AG20443 (cell line): ENCODE measurements around the gene KLHL29.
A peak's percentile ranks its signal among the peaks of the same experiment; 100 is the strongest.

Source experiments
- DNase-seq: peaks from one replicate; pipeline ENCODE4 v3.0.0; 2012; ENCODE audit warnings: low spot score, mixed read lengths

KLHL29 gene

DNA sequence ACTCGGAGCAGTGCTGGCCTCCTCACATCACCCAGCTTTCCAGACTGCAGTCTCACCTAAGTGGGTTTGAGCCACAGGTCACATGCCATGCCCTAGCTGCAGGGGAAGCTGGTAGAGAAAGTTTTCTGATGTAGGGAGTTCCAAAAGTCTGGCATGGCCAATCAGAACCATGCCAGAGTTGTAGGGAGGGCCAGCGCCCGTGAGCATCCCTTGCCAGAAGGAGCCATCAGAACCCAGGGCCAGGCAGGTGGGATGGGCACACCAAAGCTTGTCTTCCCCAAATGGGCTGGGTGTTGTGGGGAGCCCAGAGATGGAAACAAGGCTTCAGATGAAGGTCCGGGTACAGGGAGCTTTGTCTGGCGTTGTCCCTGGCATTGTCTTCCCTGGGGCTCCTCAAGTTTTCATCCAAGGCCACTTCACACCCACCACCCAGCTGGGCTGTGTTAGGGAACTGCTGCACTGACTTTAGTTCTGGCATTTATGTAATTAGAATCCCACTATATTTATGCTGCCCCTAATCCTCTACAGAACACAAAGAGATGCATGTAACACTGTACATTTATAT is 247.9 kb downstream of the KLHL29 start:
- no peak for DNase-seq

DNA sequence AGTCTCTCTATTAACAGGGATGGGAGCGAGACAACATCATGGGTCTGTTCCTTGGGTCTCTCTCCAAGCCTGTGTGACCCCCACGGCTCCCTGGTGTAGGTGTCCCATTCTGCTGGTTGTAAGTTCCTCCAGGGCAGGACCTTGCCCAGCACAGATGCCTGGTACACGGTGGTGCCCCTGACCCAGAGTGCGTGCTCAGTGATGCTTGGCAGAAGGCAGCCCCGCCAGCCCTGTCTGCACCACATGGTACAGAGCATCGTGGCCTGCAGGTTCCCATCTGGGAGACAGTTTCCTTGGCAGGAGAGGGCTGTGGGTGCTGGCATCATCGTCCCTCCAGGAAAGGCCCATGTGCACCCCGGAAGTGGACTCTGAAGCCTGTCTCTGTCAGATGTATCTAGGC is 249.0 kb downstream of the KLHL29 start:
- DNase-seq, result no peak

DNA sequence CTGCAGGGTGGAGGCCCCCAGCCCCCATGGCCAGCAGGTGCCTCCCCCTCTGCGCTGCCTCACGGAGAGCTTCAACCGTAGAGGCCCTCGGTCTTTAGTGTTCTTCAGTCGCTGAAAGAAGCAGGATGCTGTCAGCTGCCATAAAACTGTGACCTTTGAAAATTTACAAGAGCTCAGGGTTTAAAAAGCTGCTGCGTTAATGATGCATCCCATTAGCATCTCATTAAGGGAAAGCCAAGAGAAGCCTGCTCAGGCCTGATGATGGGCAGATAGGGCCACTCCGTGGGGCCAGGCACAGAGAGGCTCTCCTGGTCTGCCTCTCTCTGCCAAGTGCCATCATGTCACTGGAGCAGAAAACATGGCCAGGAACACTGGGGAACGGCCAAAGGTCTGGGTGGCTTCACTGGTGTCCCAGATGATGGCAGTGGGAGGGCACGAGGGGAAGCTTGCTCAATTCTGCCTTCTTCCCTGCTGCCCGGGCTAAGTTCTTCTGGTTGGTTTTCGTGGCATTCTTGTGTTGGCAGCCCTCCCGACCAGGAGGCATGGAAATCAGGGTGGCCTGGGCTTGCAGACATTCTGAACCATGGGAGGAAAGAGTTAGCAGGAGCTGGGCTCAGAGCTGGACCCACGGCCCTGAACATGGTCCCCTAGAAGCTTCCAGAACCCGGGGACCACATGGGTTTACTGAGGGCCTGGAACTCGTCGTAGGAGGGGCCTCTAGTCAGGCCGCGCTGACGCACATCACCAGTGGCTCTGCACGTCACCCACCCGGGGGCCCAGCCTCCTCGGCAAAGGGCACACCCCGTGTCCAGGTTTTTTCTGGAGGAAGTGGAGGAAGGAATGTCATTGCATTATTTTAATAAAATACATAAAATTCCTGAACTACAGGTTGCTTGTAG is 250.7 kb downstream of the KLHL29 start:
- no peak for DNase-seq

DNA sequence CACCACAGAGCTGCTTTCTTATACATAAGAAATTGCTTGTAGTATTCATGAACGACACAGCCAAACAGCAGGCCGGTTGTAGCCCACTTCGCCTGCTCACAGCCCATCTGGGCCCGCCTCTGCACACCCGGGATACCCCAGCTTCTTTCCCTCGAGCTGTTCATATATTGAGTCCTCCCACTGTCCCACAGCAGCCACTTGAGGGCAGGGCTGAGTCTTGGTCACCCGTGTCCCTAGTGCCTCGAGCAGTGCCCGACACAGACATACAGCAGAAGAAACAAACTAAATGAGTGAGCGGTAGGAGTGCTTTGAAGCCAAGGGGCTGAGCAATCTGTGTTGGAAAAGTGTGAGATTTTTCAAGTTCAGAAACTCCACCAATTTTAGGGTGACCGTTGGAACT is 251.4 kb downstream of the KLHL29 start:
- DNase-seq, result peak; percentile 33

DNA sequence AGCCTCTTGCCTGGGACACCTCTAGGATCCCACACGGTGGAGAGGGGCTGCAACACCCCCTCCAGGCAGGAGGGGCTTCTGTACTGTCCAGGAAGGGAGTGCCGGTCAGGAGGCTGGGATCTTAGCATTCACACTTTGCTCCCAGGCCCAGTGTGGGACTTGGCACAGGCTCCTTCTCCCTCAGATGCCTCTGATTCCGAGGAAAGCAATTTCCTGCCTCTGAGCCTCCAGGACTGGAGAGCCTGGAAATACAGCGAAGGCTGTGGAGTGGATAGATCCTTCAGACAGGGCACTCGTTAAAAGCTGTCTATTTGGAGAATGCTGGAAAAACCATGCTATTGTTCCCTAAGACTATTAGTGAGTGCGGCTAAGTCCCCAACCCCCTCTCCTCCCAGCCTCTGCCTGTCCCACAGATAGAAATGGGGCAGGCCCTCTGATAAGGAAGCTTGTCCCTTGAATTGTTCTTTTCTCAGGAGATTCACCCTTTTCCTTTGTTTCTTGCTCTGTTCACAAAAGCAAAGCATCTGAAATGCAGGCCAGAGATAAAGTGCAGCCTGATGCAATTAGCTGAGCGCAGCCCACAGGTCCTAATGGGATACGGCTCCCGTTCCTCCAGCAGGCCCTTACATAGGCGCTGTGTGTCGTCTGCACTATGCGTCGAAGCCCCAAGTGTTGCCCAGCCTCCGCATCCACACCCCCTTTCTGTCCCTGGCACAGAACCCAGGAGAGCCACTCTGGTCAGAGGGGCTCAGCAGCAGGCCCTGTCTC is 252.2 kb downstream of the KLHL29 start:
- DNase-seq, result peak; percentile 84

DNA sequence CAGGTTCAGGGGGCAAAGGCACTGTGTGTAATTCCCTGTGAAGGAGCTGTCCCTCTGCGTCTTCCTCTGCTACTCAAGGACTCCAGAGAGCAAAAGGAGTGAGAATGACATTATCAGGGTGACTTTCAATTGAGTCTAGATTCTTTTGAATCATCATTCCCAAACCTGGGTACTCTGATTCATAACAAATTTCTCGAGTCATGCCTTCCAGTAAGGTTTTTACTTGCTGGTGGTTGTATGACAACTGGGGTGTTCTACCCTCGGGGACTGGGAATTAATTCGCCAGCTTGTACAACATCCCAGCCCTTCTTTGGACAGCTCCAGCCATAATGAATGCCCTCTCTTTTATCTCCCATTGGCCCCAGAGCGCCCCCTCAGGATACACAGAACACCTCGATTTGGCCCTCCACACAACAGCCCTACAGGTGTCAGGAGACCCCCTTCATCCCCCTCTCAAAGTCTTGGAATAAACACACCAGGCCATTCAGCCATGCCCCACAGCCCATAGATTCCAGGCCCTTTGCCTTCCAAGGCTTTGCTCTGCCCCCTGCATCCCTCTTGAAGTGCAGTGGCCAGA is 254.5 kb downstream of the KLHL29 start:
- DNase-seq, result no peak

DNA sequence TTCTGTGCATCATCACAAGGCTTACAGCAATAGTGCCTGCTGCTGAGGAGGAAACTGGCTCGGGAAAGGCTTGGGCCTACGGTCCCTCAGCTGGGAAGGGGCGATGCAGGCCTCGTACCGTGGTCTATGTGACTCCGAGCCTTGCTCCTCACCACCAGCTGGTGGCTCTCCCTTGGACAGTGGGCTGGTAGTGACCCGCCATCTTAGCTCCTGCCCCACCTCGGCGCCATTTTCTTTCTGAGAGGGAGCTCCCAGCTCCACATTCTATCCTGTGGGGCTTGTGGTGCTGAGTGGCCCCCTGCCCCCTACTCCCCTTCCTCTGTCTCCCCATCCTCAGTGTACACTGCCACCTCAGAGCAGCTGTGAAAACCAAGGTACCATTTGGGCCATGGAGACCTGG is 255.7 kb downstream of the KLHL29 start:
- no peak for DNase-seq

DNA sequence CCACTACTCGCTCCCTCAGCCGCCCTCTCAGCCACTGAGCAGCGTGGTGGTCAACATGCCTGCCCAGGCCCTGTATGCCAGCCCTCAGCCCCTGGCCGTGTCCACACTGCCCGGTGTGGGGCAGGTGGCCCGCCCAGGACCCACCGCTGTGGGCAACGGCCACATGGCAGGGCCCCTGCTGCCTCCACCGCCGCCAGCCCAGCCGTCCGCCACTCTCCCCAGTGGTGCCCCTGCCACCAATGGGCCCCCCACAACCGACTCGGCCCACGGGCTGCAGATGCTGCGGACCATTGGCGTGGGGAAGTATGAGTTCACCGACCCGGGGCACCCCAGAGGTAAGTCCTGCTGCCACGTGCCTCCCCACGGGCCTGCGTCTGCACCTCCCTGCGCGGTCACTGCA is 257.5 kb downstream of the KLHL29 start:
- DNase-seq, result no peak

DNA sequence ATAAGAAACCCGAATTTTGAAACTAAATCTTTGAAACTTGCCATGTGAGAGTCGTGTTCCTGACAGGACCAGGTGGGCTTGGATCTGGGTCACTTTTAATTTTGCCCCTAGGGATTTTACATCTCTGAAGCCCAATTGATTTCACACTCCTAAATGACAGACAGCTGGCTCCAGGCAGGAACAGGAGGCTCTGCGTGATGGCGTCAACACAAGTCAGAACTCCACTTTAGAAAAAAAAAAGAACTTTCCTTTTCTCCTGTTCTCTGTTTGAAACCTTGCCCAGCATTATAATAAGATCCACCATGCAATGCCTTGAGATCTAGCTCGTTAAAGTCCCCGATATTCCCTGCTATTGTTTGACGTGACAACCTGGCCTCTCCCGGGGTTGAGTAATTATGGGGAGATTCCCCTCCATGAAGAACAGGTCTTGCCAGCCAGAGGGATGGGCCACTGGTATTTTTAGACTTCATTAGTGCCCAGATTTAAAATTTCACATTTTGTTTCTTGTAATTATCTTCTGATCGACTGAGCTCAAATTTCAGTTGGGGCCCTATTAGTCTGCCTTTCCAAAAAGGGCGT is 260.3 kb downstream of the KLHL29 start:
- no peak for DNase-seq

DNA sequence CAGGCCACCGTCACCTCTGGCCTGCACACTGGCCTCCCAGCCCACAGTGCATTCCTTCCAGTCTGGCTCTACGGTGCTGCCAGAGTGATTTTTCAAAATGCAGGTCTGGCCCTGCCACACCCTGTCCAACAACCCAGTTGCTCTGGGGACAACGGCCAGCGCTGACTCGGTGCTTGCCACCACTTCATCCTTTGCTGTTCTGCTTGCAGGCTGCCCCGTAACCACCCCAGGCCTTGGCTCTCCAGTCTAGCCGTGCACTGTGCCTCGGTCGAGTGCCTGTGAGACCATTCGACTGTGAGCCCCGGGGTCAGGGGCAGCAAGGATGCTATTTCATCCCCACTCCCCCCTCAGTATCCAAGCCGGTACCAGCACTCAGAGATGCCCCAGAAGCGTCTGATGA is 262.6 kb downstream of the KLHL29 start:
- no peak for DNase-seq

DNA sequence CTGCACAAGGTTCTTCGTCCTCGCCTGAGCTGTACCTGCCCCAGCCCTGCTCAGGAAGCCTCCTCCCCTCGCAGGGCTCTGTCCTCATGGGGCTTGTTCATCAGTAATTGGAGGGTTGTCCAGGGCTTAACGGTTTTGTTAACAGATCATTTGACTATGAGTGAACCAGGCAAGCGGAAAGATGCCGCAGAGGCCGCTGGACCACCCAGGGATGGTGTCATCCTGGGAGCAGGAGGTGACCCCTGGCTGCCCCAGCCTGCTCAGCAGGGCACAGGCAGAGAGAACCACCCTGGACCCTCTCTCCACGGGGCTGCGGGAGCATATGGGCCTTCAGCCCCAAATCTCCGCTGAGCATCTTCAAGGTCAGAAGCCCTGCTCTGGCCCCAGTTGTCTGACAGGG is 264.3 kb downstream of the KLHL29 start:
- DNase-seq, result no peak

DNA sequence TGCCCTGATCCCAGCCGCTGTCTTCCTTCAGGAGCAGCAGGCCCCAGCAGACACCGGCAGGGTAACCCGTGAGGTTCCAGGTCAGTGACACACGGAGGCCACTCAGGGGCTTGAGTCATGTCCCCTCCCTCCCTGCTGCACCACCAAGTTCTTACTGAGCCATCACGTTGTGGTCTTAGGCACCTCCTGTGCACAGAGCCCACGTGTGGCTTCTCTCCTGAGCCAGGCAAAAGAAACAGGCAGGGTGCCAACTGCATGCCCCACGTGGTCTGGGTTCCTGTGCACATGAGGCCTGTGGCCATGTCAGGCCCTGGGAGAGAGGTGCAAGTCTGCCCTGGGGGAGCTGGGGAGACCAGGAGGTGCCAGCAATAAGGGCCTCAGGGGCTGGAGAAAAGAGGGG is 264.8 kb downstream of the KLHL29 start:
- DNase-seq, result no peak

DNA sequence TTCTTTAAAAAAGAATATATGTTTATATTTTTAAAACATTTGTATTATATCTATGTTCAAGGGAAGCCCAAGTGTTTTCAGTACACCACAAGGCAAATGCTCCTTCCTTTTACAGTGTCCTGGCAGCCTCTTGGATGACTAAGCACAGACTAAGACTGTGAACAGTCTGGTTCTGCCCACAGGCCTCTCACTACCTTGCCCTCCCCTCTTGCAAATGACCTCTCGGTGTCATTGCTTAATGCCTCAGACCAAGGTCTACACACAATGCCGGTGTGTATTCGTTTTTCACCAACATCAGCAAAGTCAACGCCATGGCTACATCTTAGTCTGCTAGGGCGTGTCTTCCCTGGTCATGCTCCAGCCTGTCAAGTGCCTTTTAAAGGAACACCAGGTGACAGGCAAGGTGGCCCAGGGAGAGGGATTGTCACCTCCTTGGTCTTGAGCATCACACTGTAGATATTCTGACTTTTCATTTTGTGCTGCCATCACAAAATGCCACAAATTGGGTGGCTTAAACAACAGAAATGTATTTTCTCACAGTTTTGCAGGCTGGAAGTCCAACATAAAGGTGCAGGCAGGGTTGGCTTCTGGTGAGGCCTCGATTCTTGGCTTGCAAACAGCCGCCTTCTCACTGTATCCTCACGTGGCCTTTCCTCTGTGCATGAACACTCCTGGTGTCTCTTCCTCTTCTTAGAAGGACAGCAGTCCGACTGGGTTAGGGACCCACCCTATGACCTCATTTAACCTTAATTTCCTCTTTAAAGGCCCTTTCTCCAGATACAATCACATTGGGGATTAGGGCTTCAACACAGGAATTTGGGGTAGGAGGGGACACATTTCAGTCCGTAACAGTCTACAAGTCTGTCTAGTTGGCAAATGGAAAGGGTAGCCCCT is 266.5 kb downstream of the KLHL29 start:
- DNase-seq, result peak; percentile 86

DNA sequence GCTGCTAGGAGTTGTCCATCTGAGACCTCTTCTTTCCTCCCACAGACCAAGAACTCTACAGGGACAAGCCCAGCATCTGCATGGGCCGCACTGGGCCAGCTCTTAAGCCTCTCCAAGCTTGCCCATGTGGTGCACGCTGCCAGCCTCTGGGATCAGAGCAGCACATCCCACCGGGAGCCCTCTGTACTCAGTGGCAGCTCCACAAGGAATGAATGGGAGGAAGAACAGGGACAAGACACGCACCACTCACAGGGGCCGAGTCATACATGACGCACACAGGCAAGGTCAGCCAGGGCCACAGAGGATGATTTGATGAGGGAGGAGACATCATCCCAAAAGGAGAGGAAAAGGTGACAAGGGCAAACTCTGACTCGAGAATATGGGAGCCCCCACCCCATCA is 268.3 kb downstream of the KLHL29 start:
- DNase-seq, result peak; percentile 49

DNA sequence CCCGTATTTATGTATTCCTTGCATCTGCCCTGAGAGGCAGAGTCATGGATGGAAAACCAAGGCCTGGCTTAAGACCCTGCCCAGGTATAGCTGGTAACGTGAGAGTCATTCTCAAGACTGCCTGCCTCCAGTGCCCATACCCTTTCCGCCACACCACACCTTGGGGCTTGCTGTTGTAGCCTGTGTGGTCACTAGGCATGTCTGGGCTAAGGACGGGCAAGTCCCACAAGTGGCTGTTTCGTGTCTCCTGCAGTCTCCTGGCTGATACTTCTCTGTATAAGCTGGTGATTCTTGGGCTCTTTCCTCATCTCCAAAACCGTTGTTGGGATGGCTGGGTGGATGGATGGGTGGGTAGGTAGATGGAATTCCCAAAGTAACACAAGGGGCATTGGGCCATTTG is 269.8 kb downstream of the KLHL29 start:
- DNase-seq, result no peak

DNA sequence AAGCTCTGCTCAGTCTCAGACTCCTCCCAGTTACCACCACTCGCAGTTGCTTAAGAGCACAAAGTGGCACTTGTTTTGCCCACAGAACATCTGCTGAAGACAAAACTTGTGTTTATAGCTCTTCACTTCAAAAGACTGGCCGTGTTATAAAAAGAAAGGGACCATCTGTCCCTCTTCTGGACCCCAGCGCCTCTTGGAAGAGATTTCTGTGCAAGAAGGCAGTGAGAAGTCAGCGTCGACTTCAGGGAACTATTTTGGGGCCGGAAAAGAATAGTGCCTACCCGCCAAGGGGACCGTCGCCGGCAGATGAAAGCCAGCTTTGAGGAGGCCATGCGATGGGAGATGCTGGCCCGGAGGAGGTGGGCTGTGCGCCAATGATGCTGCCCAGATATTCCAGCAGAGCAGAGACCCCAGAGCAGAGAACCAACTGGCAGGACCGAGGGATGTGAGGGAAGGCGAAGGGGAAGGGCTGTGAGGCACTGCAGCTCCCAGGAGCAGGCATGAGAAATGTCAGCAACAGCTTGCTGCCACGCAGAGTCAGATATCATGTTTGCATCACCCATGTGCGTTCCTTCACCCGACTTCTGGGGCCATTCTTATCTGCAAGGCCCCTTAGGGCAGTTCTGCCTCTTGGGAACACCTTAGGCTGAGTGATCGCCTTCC is 271.1 kb downstream of the KLHL29 start:
- no peak for DNase-seq

DNA sequence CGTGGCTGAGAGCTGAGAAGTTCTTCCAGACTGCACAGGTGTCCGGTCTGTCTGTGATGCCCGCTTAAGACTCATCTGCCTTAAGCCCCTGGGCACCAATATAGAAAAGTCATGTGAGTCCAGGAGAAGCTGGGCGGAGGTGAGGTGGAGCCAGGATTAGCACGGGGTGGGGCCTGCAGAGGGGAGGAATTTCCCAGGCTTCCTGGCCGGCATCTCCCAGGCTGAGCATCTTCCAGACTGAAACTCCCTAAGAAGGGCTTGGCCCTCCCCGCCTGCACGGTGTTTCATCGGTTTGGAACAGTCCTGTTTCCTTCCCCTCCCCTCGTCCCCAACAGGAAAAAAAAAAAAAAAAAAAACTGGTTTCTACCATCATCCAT is 271.6 kb downstream of the KLHL29 start:
- peak; percentile 26 for DNase-seq

DNA sequence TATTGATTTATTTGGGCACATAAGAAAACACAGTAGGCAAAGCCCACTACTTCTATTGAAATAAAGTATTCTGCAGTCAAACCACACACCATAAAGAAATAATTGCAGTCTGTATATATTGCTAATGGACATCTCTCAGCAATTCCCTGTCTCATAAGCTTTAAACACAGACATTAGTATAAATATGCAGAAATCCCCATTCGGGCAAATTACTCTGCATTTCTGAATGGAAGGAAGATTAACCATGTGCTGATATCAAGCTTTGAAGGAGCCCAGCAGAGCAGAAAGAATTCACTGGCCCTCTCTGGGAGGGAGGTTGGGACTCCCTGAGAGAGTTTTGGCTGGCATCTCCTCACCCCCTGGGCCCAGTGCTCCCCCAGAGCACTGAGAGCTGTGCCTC is 272.4 kb downstream of the KLHL29 start:
- no peak for DNase-seq

DNA sequence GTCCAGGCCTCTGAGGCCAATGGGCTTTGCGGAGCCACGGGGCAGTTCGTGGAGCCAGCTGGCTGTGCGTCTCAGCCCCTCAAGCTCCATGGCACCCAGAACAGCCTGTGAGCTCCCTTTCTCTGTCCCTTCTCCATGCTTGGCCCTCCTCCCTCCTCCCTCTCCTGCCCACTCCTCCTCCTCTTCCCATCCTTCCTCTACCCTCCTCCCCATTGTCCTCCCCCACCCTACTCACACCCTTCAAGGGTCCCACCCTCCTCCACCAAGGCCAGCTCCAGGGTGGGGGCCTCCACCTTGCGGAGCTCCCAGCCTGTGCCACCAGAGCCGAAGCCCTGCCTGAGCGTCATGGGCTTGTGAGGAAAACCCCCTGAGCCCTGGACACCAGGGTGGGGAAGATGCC is 273.0 kb downstream of the KLHL29 start:
- no peak for DNase-seq

DNA sequence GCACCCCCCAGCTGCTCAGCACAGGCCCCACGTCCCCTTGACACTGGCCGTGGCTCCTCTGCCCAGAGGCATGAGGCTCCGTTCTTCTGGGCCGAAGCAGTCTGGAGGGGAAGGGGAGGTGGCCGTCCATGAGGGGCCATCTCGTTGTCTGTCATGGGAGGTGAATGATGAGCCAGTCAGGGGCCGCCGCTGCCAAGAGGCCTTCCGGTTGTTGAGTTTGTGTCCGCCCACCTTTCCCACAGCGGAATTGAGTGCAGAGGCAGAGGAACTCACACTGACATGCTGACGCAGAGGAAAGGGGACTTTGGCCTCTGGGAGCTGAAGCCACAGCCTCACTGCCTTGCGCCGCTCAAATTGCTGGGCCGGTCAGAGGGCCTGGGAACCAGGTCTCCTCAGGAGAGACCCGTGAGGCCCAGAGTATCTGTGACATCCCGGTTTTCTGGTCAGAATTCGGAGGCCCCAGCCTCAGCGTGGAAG is 273.5 kb downstream of the KLHL29 start:
- DNase-seq, result no peak

DNA sequence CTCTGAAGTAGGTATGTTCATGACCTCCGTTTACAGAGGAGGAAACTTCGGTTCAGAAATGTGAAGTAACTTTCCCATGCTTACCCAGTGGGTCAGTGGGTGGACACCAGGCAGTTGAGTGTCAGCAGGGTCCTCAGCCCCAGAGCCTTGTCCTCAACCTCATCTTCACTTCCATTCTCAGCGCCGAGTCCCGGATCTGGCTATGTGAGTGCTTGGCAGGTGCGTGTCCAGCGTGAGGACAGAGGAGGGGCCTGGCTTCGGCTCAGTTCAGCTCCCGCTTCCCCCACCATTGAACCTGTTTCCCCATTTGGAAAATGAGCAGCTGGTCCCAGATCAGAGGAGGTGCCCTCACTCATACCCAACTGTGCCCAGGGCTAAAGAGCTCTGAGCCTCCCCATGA is 274.3 kb downstream of the KLHL29 start:
- DNase-seq, result no peak
